ENCODE measurements around the gene FOLR1.

DNA sequence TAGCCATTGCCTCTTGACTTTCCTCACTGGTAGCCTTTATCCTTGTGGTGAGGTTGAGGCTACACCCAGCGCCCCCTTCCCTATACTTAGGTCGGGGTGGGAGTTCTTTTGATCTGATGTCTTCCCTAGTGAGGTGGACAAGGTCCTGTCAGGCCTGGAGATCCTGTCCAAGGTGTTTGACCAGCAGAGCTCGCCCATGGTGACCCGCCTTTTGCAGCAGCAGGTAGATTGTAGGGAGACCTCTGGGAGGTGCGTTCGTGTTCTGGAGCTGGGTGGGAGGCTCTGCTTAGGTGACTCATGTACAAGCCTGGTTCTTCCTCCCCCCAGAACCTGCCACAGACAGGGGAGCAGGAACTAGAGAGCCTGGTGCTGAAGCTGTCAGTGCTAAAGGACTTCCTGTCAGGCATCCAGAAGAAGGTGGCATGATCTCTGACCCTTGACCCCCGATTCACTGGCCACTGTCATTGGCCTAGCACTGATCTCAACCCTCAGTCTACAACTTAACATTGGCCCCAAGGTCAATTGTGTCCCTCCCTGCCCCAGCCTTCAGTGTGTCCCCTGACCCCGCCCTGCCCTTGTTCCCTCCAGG lies 37.5 kb downstream of the FOLR1 start:
- TF ChIP-seq, protein P1, sequence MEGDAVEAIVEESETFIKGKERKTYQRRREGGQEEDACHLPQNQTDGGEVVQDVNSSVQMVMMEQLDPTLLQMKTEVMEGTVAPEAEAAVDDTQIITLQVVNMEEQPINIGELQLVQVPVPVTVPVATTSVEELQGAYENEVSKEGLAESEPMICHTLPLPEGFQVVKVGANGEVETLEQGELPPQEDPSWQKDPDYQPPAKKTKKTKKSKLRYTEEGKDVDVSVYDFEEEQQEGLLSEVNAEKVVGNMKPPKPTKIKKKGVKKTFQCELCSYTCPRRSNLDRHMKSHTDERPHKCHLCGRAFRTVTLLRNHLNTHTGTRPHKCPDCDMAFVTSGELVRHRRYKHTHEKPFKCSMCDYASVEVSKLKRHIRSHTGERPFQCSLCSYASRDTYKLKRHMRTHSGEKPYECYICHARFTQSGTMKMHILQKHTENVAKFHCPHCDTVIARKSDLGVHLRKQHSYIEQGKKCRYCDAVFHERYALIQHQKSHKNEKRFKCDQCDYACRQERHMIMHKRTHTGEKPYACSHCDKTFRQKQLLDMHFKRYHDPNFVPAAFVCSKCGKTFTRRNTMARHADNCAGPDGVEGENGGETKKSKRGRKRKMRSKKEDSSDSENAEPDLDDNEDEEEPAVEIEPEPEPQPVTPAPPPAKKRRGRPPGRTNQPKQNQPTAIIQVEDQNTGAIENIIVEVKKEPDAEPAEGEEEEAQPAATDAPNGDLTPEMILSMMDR (IDR thresholded peaks at IDR 0.05; ENCODE audit: poor library complexity, severe bottlenecking): no peak
- no peak for TF ChIP-seq RAD21 (conservative IDR thresholded peaks at IDR 0.05)
- no peak for TF ChIP-seq EP300 (conservative IDR thresholded peaks at IDR 0.05; ENCODE audit: poor library complexity, severe bottlenecking)
